ENCODE results near the gene NCAN. TPM values are rescaled to one million over a fixed set of nuclear protein-coding genes. Genes with fewer than 3 reads are reported as not detected.

The NCAN gene
- total RNA-seq, 3 donors from 2014 or later (not counting 1 experiment from before 2014, with no cell fraction given), result not detected

GRCh38 chr19:19224852-19225494 lies 13.2 kb downstream of the NCAN start:
- peak; percentile 65 to 88 for DNase-seq
- peaks cover 10% of the 10 kb centered on the region for H3K4me1 ChIP-seq (ENCODE audit: control insufficient read depth, insufficient read depth, low read length)

GRCh38 chr19:19226204-19226603 lies 14.4 kb downstream of the NCAN start:
- Mint-ChIP-seq H3K36me3 (no peaks in the 10 kb centered on the region), H3K27me3 (ENCODE audit: low read depth in 2 of 2) (peaks cover 0 to 3% of the 10 kb centered on the region in 2 donors), H3K4me1 (peaks cover 4 to 12% of the 10 kb centered on the region in 2 donors), H3K9me3 (no peaks in the 10 kb centered on the region), H3K27ac (no peak overlapping the region), H3K4me3 (no peak overlapping the region)
- DNase-seq (no peak), ATAC-seq (no peak)
- no peak for TF ChIP-seq CTCF (IDR thresholded peaks at IDR 0.05)
- Histone ChIP-seq H3K9me3 (ENCODE audit: control insufficient read depth, insufficient read depth, low read length) (no peaks in the 10 kb centered on the region), H3K4me3 (ENCODE audit: low read length) (no peak overlapping the region), H3K27ac (ENCODE audit: low read length) (no peak overlapping the region), H3K27me3 (ENCODE audit: control insufficient read depth, insufficient read depth, low read length) (peaks cover 5% of the 10 kb centered on the region), H3K36me3 (ENCODE audit: control insufficient read depth, insufficient read depth, low read length) (no peaks in the 10 kb centered on the region), H3K4me1 (ENCODE audit: control insufficient read depth, insufficient read depth, low read length) (peaks cover 10% of the 10 kb centered on the region)
- intact Hi-C loops (cut with micrococcal nuclease), result no loop called here
- 93% methylated on average over 4 of the region's 5 CpGs for WGBS (ENCODE audit: insufficient coverage)

More at GRCh38 chr19:19224852-19225494, 13.2 kb downstream of the NCAN start:
- ATAC-seq, result peak; percentile 83 to 98 (median 95)
- intact Hi-C loops (cut with micrococcal nuclease), result loop anchor here (2.0 kb wide), 1 partner anchor 78 kb away; no protein-coding TSS in a partner anchor
- no peaks in the 10 kb centered on the region for H3K36me3 Mint-ChIP-seq
- 3% methylated on average over 59 of the region's 59 CpGs for WGBS (ENCODE audit: insufficient coverage)
- no peaks in the 10 kb centered on the region for H3K36me3 ChIP-seq (ENCODE audit: control insufficient read depth, insufficient read depth, low read length)
- peak; percentile 76 for TF ChIP-seq CTCF (IDR thresholded peaks at IDR 0.05)
- peak overlapping the region; percentile 25 for H3K4me3 ChIP-seq (ENCODE audit: low read length)
- H3K27ac ChIP-seq (ENCODE audit: low read length), result no peak overlapping the region
- H3K4me3 Mint-ChIP-seq, result peak overlapping the region; percentile 83
- H3K27me3 ChIP-seq (ENCODE audit: control insufficient read depth, insufficient read depth, low read length), result peaks cover 5% of the 10 kb centered on the region
- peaks cover 4 to 12% of the 10 kb centered on the region in 2 donors for H3K4me1 Mint-ChIP-seq
- H3K27ac Mint-ChIP-seq, result no peak overlapping the region
- H3K9me3 Mint-ChIP-seq, result no peaks in the 10 kb centered on the region
- H3K9me3 ChIP-seq (ENCODE audit: control insufficient read depth, insufficient read depth, low read length), result no peaks in the 10 kb centered on the region
- peaks cover 0 to 3% of the 10 kb centered on the region in 2 donors for H3K27me3 Mint-ChIP-seq (ENCODE audit: low read depth in 2 of 2)

GRCh38 chr19:19226663-19227062 lies 14.9 kb downstream of the NCAN start:
- Histone ChIP-seq H3K4me1 (ENCODE audit: control insufficient read depth, insufficient read depth, low read length) (peaks cover 10% of the 10 kb centered on the region), H3K27me3 (ENCODE audit: control insufficient read depth, insufficient read depth, low read length) (peaks cover 5% of the 10 kb centered on the region), H3K4me3 (ENCODE audit: low read length) (no peak overlapping the region), H3K36me3 (ENCODE audit: control insufficient read depth, insufficient read depth, low read length) (no peaks in the 10 kb centered on the region), H3K27ac (ENCODE audit: low read length) (no peak overlapping the region), H3K9me3 (ENCODE audit: control insufficient read depth, insufficient read depth, low read length) (no peaks in the 10 kb centered on the region)
- no peak overlapping the region for H3K4me3 Mint-ChIP-seq
- intact Hi-C loops (cut with micrococcal nuclease), result no loop called here
- H3K27me3 Mint-ChIP-seq (ENCODE audit: low read depth in 2 of 2), result peaks cover 0 to 3% of the 10 kb centered on the region in 2 donors
- no peak overlapping the region for H3K27ac Mint-ChIP-seq
- DNase-seq, result no peak
- WGBS (ENCODE audit: insufficient coverage), result 75% methylated on average over 10 of the region's 10 CpGs
- ATAC-seq, result no peak
- no peaks in the 10 kb centered on the region for H3K36me3 Mint-ChIP-seq
- H3K9me3 Mint-ChIP-seq, result no peaks in the 10 kb centered on the region
- peaks cover 4 to 12% of the 10 kb centered on the region in 2 donors for H3K4me1 Mint-ChIP-seq
- TF ChIP-seq CTCF (IDR thresholded peaks at IDR 0.05), result no peak

- DNase-seq, result no peak
- Histone ChIP-seq H3K27ac (ENCODE audit: low read length) (no peak overlapping the region), H3K4me1 (ENCODE audit: control insufficient read depth, insufficient read depth, low read length) (peaks cover 10% of the 10 kb centered on the region), H3K36me3 (ENCODE audit: control insufficient read depth, insufficient read depth, low read length) (no peaks in the 10 kb centered on the region), H3K9me3 (ENCODE audit: control insufficient read depth, insufficient read depth, low read length) (no peaks in the 10 kb centered on the region), H3K4me3 (ENCODE audit: low read length) (no peak overlapping the region), H3K27me3 (ENCODE audit: control insufficient read depth, insufficient read depth, low read length) (peaks cover 5% of the 10 kb centered on the region)
- H3K27me3 Mint-ChIP-seq (ENCODE audit: low read depth in 2 of 2), result peaks cover 0 to 6% of the 10 kb centered on the region in 2 donors
- WGBS (ENCODE audit: insufficient coverage), result 83% methylated on average over 4 of the region's 4 CpGs
- TF ChIP-seq CTCF (IDR thresholded peaks at IDR 0.05), result no peak
- ATAC-seq, result no peak
- no peak overlapping the region for H3K4me3 Mint-ChIP-seq
- intact Hi-C loops (cut with micrococcal nuclease), result no loop called here
- peaks cover 4 to 12% of the 10 kb centered on the region in 2 donors for H3K4me1 Mint-ChIP-seq
- no peak overlapping the region for H3K27ac Mint-ChIP-seq
- no peaks in the 10 kb centered on the region for H3K9me3 Mint-ChIP-seq
- H3K36me3 Mint-ChIP-seq, result no peaks in the 10 kb centered on the region
These were observed 15.5 kb downstream of the NCAN start for GRCh38 chr19:19227217-19227616.

Data from natural killer cell (primary cell).